MM.1S (cell line): Measurements from ENCODE around the gene ZNF268.

Experiments used
- DNase-seq: peaks from one replicate; pipeline ENCODE4 v3.0.0-alpha.2; 2015
- H2AFZ ChIP-seq: fragments of 300-600 bp; sonication (generic); 2 replicates; pipeline ENCODE4 v1.6.0; 2016; ENCODE audit warnings: antibody characterized with exemption, low read length
- H3F3A ChIP-seq: fragments of 300-600 bp; sonication (generic); 2 replicates; pipeline ENCODE4 v1.6.1; 2016; ENCODE audit warnings: mild to moderate bottlenecking, antibody characterized with exemption, low read length, moderate library complexity, mixed read lengths; ENCODE audit not compliant: insufficient read depth
- H3K27ac ChIP-seq: fragments of 300-600 bp; sonication (generic); 2 replicates; pipeline ENCODE4 v1.5.1; 2016; ENCODE audit warnings: mild to moderate bottlenecking, low read length
- H3K27me3 ChIP-seq: fragments of 300-600 bp; sonication (generic); replicated peaks from 2 replicates; pipeline ENCODE4 v1.6.0; 2016; ENCODE audit warnings: low read length; ENCODE audit not compliant: insufficient read depth
- H3K36me3 ChIP-seq: fragments of 300-600 bp; sonication (generic); replicated peaks from 2 replicates; pipeline ENCODE4 v1.6.1; 2016; ENCODE audit warnings: mild to moderate bottlenecking, low read length, mixed read lengths; ENCODE audit not compliant: insufficient read depth
- H3K4me1 ChIP-seq: fragments of 300-600 bp; sonication (generic); 2 replicates; pipeline ENCODE4 v1.6.1; 2016; ENCODE audit warnings: low read length, mixed read lengths
- H3K4me2 ChIP-seq: fragments of 300-600 bp; sonication (generic); 2 replicates; pipeline ENCODE4 v1.6.0; 2016; ENCODE audit warnings: low read depth, low read length
- H3K4me3 ChIP-seq: fragments of 300-600 bp; sonication (generic); 2 replicates; pipeline ENCODE4 v1.5.1; 2016; ENCODE audit warnings: low read length, mixed read lengths
- H3K79me2 ChIP-seq: fragments of 300-600 bp; sonication (generic); 2 replicates; pipeline ENCODE4 v1.6.1; 2016; ENCODE audit warnings: mixed run types, low read length, mixed read lengths
- H3K9ac ChIP-seq: fragments of 300-600 bp; sonication (generic); 2 replicates; pipeline ENCODE4 v1.6.1; 2016; ENCODE audit warnings: low read length, mixed read lengths
- H3K9me2 ChIP-seq: fragments of 300-600 bp; sonication (generic); replicated peaks from 2 replicates; pipeline ENCODE4 v1.6.1; 2016; ENCODE audit warnings: mild to moderate bottlenecking, low read length, mixed read lengths; ENCODE audit not compliant: insufficient read depth
- H3K9me3 ChIP-seq: fragments of 300-600 bp; sonication (generic); replicated peaks from 2 replicates; pipeline ENCODE4 v1.6.1; 2016; ENCODE audit warnings: mild to moderate bottlenecking, low read length, mixed read lengths; ENCODE audit not compliant: insufficient read depth
- H4K20me1 ChIP-seq: fragments of 300-600 bp; sonication (generic); 2 replicates; pipeline ENCODE4 v1.6.1; 2016; ENCODE audit warnings: mild to moderate bottlenecking, low read length, moderate library complexity, mixed read lengths; ENCODE audit not compliant: insufficient read depth
- CTCF ChIP-seq: fragments of 300-600 bp; sonication (generic); IDR thresholded peaks from 2 replicates; pipeline ENCODE4 v1.5.1; 2016; ENCODE audit warnings: antibody characterized with exemption, low read length, mixed read lengths
- EZH2 ChIP-seq: fragments of 300-600 bp; sonication (generic); optimal IDR thresholded peaks from 2 replicates; pipeline ENCODE3; 2017; ENCODE audit warnings: low read depth, mild to moderate bottlenecking, antibody characterized with exemption, low read length, mixed read lengths
- EZH2phosphoT487 ChIP-seq: fragments of 300-600 bp; sonication (generic); IDR thresholded peaks from 2 replicates; pipeline ENCODE4 v1.6.1; 2018; ENCODE audit warnings: antibody characterized with exemption, low read length

The ZNF268 gene

GRCh38 chr12:133181238-133181959 is at the start of gene ZNF268:
Gene ZNF268 (plus strand): TSS chr12:133181495. CDS start chr12:133181998, 503 bp downstream.
- no peaks in the 10 kb centered on the region for H3K27me3 ChIP-seq
- H3F3A ChIP-seq, result no peaks in the 10 kb centered on the region
- H3K9me2 ChIP-seq, result no peaks in the 10 kb centered on the region
- H2AFZ ChIP-seq, result peak within 1 kb of the TSS; percentile 71
- peak; percentile 53 for TF ChIP-seq CTCF
- no peak for TF ChIP-seq EZH2
- no peaks in the 10 kb centered on the region for H3K36me3 ChIP-seq
- H3K4me3 ChIP-seq, result peak within 1 kb of the TSS; percentile 85
- H3K4me2 ChIP-seq, result peak within 1 kb of the TSS; percentile 54; the same call in 1 of the 2 replicates
- DNase-seq, result peak; percentile 86
- peak within 1 kb of the TSS; percentile 50; the same call in 1 of the 2 replicates for H3K9ac ChIP-seq
- H3K27ac ChIP-seq, result peak within 1 kb of the TSS; percentile 43; the same call in 1 of the 2 replicates
- no peaks in the 10 kb centered on the region for H3K9me3 ChIP-seq
- H3K4me1 ChIP-seq, result no peaks in the 10 kb centered on the region
- H3K79me2 ChIP-seq, result no peaks in the 10 kb centered on the region
- no peaks in the 10 kb centered on the region for H4K20me1 ChIP-seq

- Histone ChIP-seq H3K27ac (no peak overlapping the region), H3K4me2 (no peak overlapping the region), H3K4me1 (no peaks in the 10 kb centered on the region), H3K27me3 (no peaks in the 10 kb centered on the region), H4K20me1 (no peaks in the 10 kb centered on the region), H2AFZ (no peak overlapping the region), H3K9ac (no peak overlapping the region), H3K36me3 (no peaks in the 10 kb centered on the region), H3K4me3 (no peak overlapping the region), H3K79me2 (no peaks in the 10 kb centered on the region), H3K9me2 (no peaks in the 10 kb centered on the region), H3F3A (0 out of 2 replicates have a peak, but pooled peaks cover 2% of the 10 kb centered on the region), H3K9me3 (no peaks in the 10 kb centered on the region)
- DNase-seq, result no peak
- TF ChIP-seq CTCF (no peak), EZH2phosphoT487 (no peak), EZH2 (no peak)
Measured at GRCh38 chr12:133135747-133136146, 45.5 kb upstream of the ZNF268 start.

GRCh38 chr12:133145981-133146380 is 35.3 kb upstream of the ZNF268 start:
- H3K4me2 ChIP-seq, result no peak overlapping the region
- H3K9me3 ChIP-seq, result no peaks in the 10 kb centered on the region
- H3K4me3 ChIP-seq, result no peak overlapping the region
- no peak for DNase-seq
- no peaks in the 10 kb centered on the region for H3K9me2 ChIP-seq
- H4K20me1 ChIP-seq, result no peaks in the 10 kb centered on the region
- H3K27me3 ChIP-seq, result no peaks in the 10 kb centered on the region
- no peaks in the 10 kb centered on the region for H3K36me3 ChIP-seq
- H3K9ac ChIP-seq, result no peak overlapping the region
- no peak for TF ChIP-seq CTCF
- no peak for TF ChIP-seq EZH2
- no peak for TF ChIP-seq EZH2phosphoT487
- no peaks in the 10 kb centered on the region for H3F3A ChIP-seq
- H3K4me1 ChIP-seq, result no peaks in the 10 kb centered on the region
- no peaks in the 10 kb centered on the region for H3K79me2 ChIP-seq
- no peak overlapping the region for H2AFZ ChIP-seq
- H3K27ac ChIP-seq, result no peak overlapping the region
